ENCODE measurements around the gene MYT1.

GRCh38 chr20:64277571-64278316, 113.5 kb downstream of the MYT1 start:
- no peak for TF ChIP-seq CTCF (IDR thresholded peaks at IDR 0.05; ENCODE audit: low read length)
- no peak for TF ChIP-seq EZH2 (optimal IDR thresholded peaks at IDR 0.05; ENCODE audit: low read depth, low read length)
